Endothelial cell (in vitro differentiated cells): Measurements from ENCODE around the gene S100A1. TPM values are rescaled to one million over a fixed set of nuclear protein-coding genes. Genes with fewer than 3 reads are reported as not detected.
"Not testable (repeated sequence)": the region's sequence is repeated elsewhere in the genome, so short reads cannot be mapped to it uniquely, and the experiment has no call there.

Experiments used
- DNase-seq: peaks from one replicate; pipeline ENCODE4 v3.0.0; 2021; ENCODE audit warnings: low spot score
- H3K27ac Mint-ChIP-seq: one replicate; pipeline ENCODE4 v1.8.0; 2021; ENCODE audit warnings: mixed read lengths, inconsistent platforms; ENCODE audit not compliant: unreplicated experiment
- H3K27me3 Mint-ChIP-seq: one replicate; pipeline ENCODE4 v1.8.0; 2021; ENCODE audit warnings: mild to moderate bottlenecking, moderate library complexity, mixed read lengths, inconsistent platforms; ENCODE audit not compliant: unreplicated experiment
- H3K36me3 Mint-ChIP-seq: one replicate; pipeline ENCODE4 v1.8.0; 2021; ENCODE audit warnings: mild to moderate bottlenecking, low read depth, mixed read lengths, inconsistent platforms; ENCODE audit not compliant: unreplicated experiment
- H3K4me1 Mint-ChIP-seq: one replicate; pipeline ENCODE4 v1.8.0; 2021; ENCODE audit warnings: mild to moderate bottlenecking, mixed read lengths, inconsistent platforms; ENCODE audit not compliant: unreplicated experiment
- H3K4me3 Mint-ChIP-seq: one replicate; pipeline ENCODE4 v1.8.0; 2021; ENCODE audit warnings: mild to moderate bottlenecking, mixed read lengths, inconsistent platforms; ENCODE audit not compliant: unreplicated experiment
- H3K9me3 Mint-ChIP-seq: one replicate; pipeline ENCODE4 v1.8.0; 2021; ENCODE audit warnings: mixed read lengths, inconsistent platforms; ENCODE audit not compliant: unreplicated experiment
- CTCF ChIP-seq: fragments of 200-600 bp; sonication (generic); IDR thresholded peaks from one replicate; pipeline ENCODE4 v1.5.0; 2021; ENCODE audit warnings: antibody characterized with exemption; ENCODE audit not compliant: unreplicated experiment
- total RNA-seq: library from RNA; stranded (reverse); fragmentation: NEBNext Ultra II Directional; extraction: Animal tissue kit (Norgen Biotek cat#: 25700); gene quantifications from one replicate; pipeline ENCODE4 v1.2.1, GENCODE V29; 2021; ENCODE audit not compliant: unreplicated experiment

S100A1 gene
- total RNA-seq, 1 donor from 2014 or later, result not detected

GRCh38 chr1:153663211-153663610 lies 35.0 kb downstream of the S100A1 start:
- TF ChIP-seq CTCF, result no peak
- no peak for DNase-seq
- Mint-ChIP-seq H3K4me3 (no peak overlapping the region), H3K27ac (no peak overlapping the region), H3K4me1 (peaks cover 14% of the 10 kb centered on the region), H3K27me3 (peaks cover 4% of the 10 kb centered on the region), H3K36me3 (peaks cover 44% of the 10 kb centered on the region), H3K9me3 (no peaks in the 10 kb centered on the region)

- no peak for DNase-seq
- no peak overlapping the region for H3K27ac Mint-ChIP-seq
- H3K4me3 Mint-ChIP-seq, result peak overlapping the region; percentile 66
- peaks cover 48% of the 10 kb centered on the region for H3K36me3 Mint-ChIP-seq
- H3K27me3 Mint-ChIP-seq, result peaks cover 6% of the 10 kb centered on the region
- H3K4me1 Mint-ChIP-seq, result peaks cover 22% of the 10 kb centered on the region
- H3K9me3 Mint-ChIP-seq, result no peaks in the 10 kb centered on the region
- TF ChIP-seq CTCF, result no peak
Observed at GRCh38 chr1:153667439-153667838, 39.2 kb downstream of the S100A1 start.

- H3K9me3 Mint-ChIP-seq, H3K27me3 Mint-ChIP-seq, H3K27ac Mint-ChIP-seq, DNase-seq: not testable (repeated sequence)
- Mint-ChIP-seq H3K4me3 (peak overlapping the region; percentile 76), H3K4me1 (peaks cover 22% of the 10 kb centered on the region), H3K36me3 (peaks cover 43% of the 10 kb centered on the region)
Observed at GRCh38 chr1:153668672-153669071, 40.4 kb downstream of the S100A1 start.

GRCh38 chr1:153669606-153670005 lies 41.4 kb downstream of the S100A1 start:
- Mint-ChIP-seq H3K9me3 (no peaks in the 10 kb centered on the region), H3K36me3 (peaks cover 37% of the 10 kb centered on the region), H3K27ac (no peak overlapping the region), H3K4me3 (no peak overlapping the region), H3K27me3 (peaks cover 8% of the 10 kb centered on the region), H3K4me1 (peaks cover 22% of the 10 kb centered on the region)
- TF ChIP-seq CTCF, result no peak
- no peak for DNase-seq

- H3K36me3 Mint-ChIP-seq, result peaks cover 29% of the 10 kb centered on the region
- no peak for TF ChIP-seq CTCF
- no peak for DNase-seq
- H3K4me1 Mint-ChIP-seq, result peaks cover 18% of the 10 kb centered on the region
- H3K4me3 Mint-ChIP-seq, result no peak overlapping the region
- no peak overlapping the region for H3K27ac Mint-ChIP-seq
- H3K27me3 Mint-ChIP-seq, result peaks cover 8% of the 10 kb centered on the region
- H3K9me3 Mint-ChIP-seq, result no peaks in the 10 kb centered on the region
Observed at GRCh38 chr1:153670257-153670858, 42.1 kb downstream of the S100A1 start.
